A673 (cell line): ENCODE data around the gene MEGF11. TPM values are rescaled to one million over a fixed set of nuclear protein-coding genes. Genes with fewer than 3 reads are reported as not detected.

Experiments
- BruUV-seq: library from RNA; stranded (reverse); fragments of 400-500 nt; replicated peaks from 2 replicates; lab custom pipeline; 2021; lab: Mats Ljungman, UMichigan
- CTCF ChIA-PET: fragments of 300-600 bp; sonication (Branson Sonifier 250); formaldehyde crosslinking; loops from one replicate; lab custom pipeline; 2022; ENCODE audit warnings: antibody characterized with exemption; lab: Charles Lee
- POLR2A ChIA-PET: fragments of 300-600 bp; sonication (Branson Sonifier 250); formaldehyde crosslinking; loops from one replicate; lab custom pipeline; 2022; ENCODE audit warnings: antibody characterized with exemption; ENCODE audit not compliant: low non-redundant PET; lab: Charles Lee
- DNase-seq: peaks from one replicate; pipeline ENCODE4 v3.0.0-alpha.2; 2015; ENCODE audit warnings: low spot score
- H3K27ac ChIP-seq: fragments of 200-600 bp; sonication (generic); 2 replicates; pipeline ENCODE4 v1.5.1; 2016; ENCODE audit warnings: mixed run types, low read depth, mild to moderate bottlenecking, mixed read lengths, antibody characterized with exemption, low read length; ENCODE audit not compliant: poor library complexity, severe bottlenecking
- H3K27me3 ChIP-seq: fragments of 200-600 bp; sonication (generic); replicated peaks from 2 replicates; pipeline ENCODE4 v1.6.1; 2017; ENCODE audit warnings: mixed run types, low read depth, mild to moderate bottlenecking, mixed read lengths, antibody characterized with exemption, low read length; ENCODE audit not compliant: insufficient read depth, poor library complexity
- H3K36me3 ChIP-seq: fragments of 200-600 bp; sonication (generic); 2 replicates; pipeline ENCODE4 v1.6.1; 2016; ENCODE audit warnings: mixed run types, mild to moderate bottlenecking, mixed read lengths, antibody characterized with exemption, low read length; ENCODE audit not compliant: insufficient read depth, poor library complexity, severe bottlenecking
- H3K4me1 ChIP-seq: fragments of 200-600 bp; sonication (generic); 2 replicates; pipeline ENCODE4 v1.6.1; 2017; ENCODE audit warnings: mixed run types, mild to moderate bottlenecking, mixed read lengths, antibody characterized with exemption, low read length; ENCODE audit not compliant: insufficient read depth, poor library complexity, severe bottlenecking
- H3K4me3 ChIP-seq: fragments of 200-600 bp; sonication (generic); 2 replicates; pipeline ENCODE4 v1.5.1; 2016; ENCODE audit warnings: low read depth, mixed run types, mild to moderate bottlenecking, mixed read lengths, low read length; ENCODE audit not compliant: poor library complexity, severe bottlenecking
- H3K9me3 ChIP-seq: fragments of 200-600 bp; sonication (generic); 2 replicates; pipeline ENCODE4 v1.6.1; 2016; ENCODE audit warnings: mixed run types, low read depth, mild to moderate bottlenecking, mixed read lengths, antibody characterized with exemption, low read length; ENCODE audit not compliant: poor library complexity, severe bottlenecking
- EZH2 ChIP-seq: fragments of 200-600 bp; sonication (generic); IDR thresholded peaks from 2 replicates; pipeline ENCODE4 v1.6.1; 2017; ENCODE audit warnings: borderline replicate concordance, low read depth, mild to moderate bottlenecking, mixed read lengths, antibody characterized with exemption, low read length; ENCODE audit not compliant: poor library complexity, severe bottlenecking
- intact Hi-C: fragments of 100-400 bp; cut with micrococcal nuclease; formaldehyde crosslinking; loops from one replicate; pipeline ENCODE4 v1.10.0; 2022; ENCODE audit not compliant: unreplicated experiment
- total RNA-seq: library from RNA; stranded (reverse); gene quantifications from 2 replicates; pipeline ENCODE4 v1.2.3, GENCODE V29; 2021
- TF ChIP-seq, protein P1 (sequence below): fragments of 300-800, 200-600 bp; sonication (generic); conservative IDR thresholded peaks from 2 replicates; pipeline ENCODE4 v1.5.1; 2017; ENCODE audit warnings: low read depth, mild to moderate bottlenecking, antibody characterized with exemption, low read length, moderate library complexity, mixed read lengths

MEGF11 gene
- total RNA-seq, 1 experiment from 2014 or later = 0.43 TPM

DNA sequence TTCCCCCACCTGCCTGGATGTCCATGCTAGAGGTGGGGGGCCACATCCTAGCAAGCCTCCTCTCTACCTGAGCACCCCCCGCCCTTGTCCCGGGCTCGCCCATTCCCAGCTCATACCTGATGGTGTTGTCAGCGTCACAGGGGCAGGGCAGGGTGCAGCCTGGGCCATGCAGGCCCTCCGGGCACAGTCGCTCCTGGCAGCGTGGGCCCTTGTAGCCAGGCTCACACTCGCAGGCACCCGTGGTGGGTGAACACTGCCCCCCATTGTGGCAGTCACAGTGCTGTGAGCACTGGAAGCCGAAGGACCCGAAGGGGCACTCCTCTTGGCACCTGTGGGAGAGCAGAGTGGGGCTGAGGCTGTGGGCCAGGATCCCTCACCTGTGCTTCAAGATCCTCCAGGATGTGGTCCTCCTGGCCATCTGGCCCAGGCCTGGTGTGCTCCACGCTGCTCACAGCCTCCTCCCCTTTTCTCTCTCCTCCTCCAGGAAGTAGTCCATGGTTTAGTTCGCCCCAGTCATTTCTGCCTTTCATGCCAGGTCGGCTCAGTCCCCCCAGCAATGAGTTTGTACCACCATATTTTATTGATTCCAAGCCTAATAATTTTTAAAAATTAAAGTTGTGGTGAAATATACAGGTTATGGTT is 288.6 kb downstream of the MEGF11 start:
- CTCF ChIA-PET = no interaction called here
- DNase-seq = no peak
- Histone ChIP-seq H3K4me3 (no peak overlapping the region), H3K36me3 (no peaks in the 10 kb centered on the region), H3K27ac (no peak overlapping the region), H3K27me3 (peaks cover 12% of the 10 kb centered on the region), H3K4me1 (no peaks in the 10 kb centered on the region), H3K9me3 (no peaks in the 10 kb centered on the region)
- BruUV-seq = no TSS peak
- no peak for TF ChIP-seq EZH2
- TF ChIP-seq, protein P1, sequence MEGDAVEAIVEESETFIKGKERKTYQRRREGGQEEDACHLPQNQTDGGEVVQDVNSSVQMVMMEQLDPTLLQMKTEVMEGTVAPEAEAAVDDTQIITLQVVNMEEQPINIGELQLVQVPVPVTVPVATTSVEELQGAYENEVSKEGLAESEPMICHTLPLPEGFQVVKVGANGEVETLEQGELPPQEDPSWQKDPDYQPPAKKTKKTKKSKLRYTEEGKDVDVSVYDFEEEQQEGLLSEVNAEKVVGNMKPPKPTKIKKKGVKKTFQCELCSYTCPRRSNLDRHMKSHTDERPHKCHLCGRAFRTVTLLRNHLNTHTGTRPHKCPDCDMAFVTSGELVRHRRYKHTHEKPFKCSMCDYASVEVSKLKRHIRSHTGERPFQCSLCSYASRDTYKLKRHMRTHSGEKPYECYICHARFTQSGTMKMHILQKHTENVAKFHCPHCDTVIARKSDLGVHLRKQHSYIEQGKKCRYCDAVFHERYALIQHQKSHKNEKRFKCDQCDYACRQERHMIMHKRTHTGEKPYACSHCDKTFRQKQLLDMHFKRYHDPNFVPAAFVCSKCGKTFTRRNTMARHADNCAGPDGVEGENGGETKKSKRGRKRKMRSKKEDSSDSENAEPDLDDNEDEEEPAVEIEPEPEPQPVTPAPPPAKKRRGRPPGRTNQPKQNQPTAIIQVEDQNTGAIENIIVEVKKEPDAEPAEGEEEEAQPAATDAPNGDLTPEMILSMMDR = no peak
- intact Hi-C loops = no loop called here
- POLR2A ChIA-PET = no interaction called here

DNA sequence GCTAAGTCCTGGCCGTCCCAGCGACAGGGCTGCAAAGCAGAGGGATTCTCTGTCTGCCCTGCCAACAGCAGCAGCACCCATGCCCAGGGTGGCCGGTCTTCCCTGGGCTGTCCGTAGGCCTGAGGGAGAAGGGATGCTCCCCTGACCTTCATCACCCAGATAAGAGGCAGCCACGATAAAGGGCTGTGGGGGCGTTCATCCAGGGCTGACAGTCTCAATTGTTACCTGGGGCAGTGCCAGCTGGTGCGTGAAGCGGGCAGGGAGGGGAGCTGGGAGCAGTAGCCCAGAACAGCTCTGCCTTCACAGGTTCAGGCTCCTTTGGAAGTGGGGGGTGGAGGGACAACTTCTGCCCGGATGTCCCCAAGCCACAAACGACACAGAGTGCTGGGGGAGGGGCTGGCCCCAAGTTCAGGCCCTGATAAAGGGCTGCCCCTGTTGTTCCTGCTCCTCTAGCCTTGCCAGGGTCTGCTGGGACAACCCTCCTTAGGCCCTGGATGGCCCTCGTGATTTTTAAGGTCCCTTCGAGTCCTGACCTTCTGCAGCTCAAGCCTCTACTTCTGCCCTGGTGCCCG is 289.6 kb downstream of the MEGF11 start:
- CTCF ChIA-PET = no interaction called here
- Histone ChIP-seq H3K9me3 (no peaks in the 10 kb centered on the region), H3K27me3 (peaks cover 12% of the 10 kb centered on the region), H3K4me3 (no peak overlapping the region), H3K36me3 (no peaks in the 10 kb centered on the region), H3K4me1 (no peaks in the 10 kb centered on the region), H3K27ac (no peak overlapping the region)
- POLR2A ChIA-PET = no interaction called here
- intact Hi-C loops = no loop called here
- TF ChIP-seq EZH2 = no peak
- BruUV-seq = no TSS peak
- DNase-seq = no peak

DNA sequence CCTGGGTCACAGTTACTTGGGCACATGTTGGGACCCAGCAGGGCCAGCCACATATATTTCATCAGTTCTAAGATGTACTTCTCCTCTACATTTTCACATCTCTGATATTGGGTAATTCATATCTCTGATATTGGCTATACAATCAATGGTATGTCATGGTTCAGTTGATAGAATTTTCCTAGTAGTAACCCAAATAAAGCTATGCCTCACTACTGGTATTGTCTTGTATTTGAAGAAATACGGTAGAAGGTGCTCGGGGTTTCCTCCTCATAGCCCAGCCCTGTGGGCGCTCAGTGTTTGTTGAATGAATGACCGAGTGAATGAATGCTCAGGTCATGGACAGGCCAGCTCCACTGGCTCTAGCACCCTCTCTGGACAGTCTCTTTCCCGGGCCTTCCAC is 290.2 kb downstream of the MEGF11 start:
- TF ChIP-seq, protein P1 = no peak
- TF ChIP-seq EZH2 = no peak
- H3K4me1 ChIP-seq = no peaks in the 10 kb centered on the region
- peaks cover 12% of the 10 kb centered on the region for H3K27me3 ChIP-seq
- POLR2A ChIA-PET = no interaction called here
- intact Hi-C loops = no loop called here
- H3K9me3 ChIP-seq = no peaks in the 10 kb centered on the region
- no peak for DNase-seq
- CTCF ChIA-PET = no interaction called here
- H3K36me3 ChIP-seq = no peaks in the 10 kb centered on the region
- no peak overlapping the region for H3K27ac ChIP-seq
- H3K4me3 ChIP-seq = no peak overlapping the region
- BruUV-seq = no TSS peak
